ENCODE data around the gene PNPLA7. TPM values are rescaled to one million over a fixed set of nuclear protein-coding genes. Genes with fewer than 3 reads are reported as not detected.

Gene PNPLA7
- total and polyA plus RNA-seq, 2 of the 8 experiments (the other 6 are each of a cell fraction or from before 2014, with no cell fraction given) = 0.35 to 0.47 TPM

GRCh38 chr9:137506274-137506673 lies 43.9 kb downstream of the PNPLA7 start:
- Histone ChIP-seq H3K79me1 (ENCODE audit: low read depth, low read length) (no peaks in the 10 kb centered on the region), H2BK120ac (replicated peaks; ENCODE audit: low read depth, low read length) (no peak overlapping the region)

More at GRCh38 chr9:137506274-137506673, 43.9 kb downstream of the PNPLA7 start:
- 94% methylated on average over 15 of the region's 15 CpGs; no CpG with 5 or more reads in 1 of the 2 experiments for WGBS, 2 experiments (ENCODE audit: extremely low coverage in 1 of 2, insufficient coverage in 1 of 2, insufficient read length in 1 of 2, insufficient replicate concordance in 2 of 2, low coverage in 1 of 2, low lambda C conversion rate in 2 of 2, missing lambda C conversion rate in 1 of 2)
- Histone ChIP-seq H2BK12ac (ENCODE audit: low read depth, low read length) (no peak overlapping the region), H4K5ac (ENCODE audit: insufficient read length, low read depth, low read length) (no peak overlapping the region), H3K23ac (ENCODE audit: insufficient read length) (no peak overlapping the region), H2BK20ac (ENCODE audit: low read length) (no peak overlapping the region), H3K27me3 (replicated peaks in 1 of 4; ENCODE audit: control insufficient read depth in 3 of 4, extremely low read depth in 1 of 4, insufficient read depth in 3 of 4, low read length in 3 of 4) (no peaks in the 10 kb centered on the region), H3K36me3 (ENCODE audit: control insufficient read depth in 2 of 4, insufficient read depth in 4 of 4, low read length in 3 of 4) (no peaks in the 10 kb centered on the region), H3K4me1 (replicated peaks in 1 of 4; ENCODE audit: control insufficient read depth in 3 of 4, insufficient read depth in 4 of 4, low read length in 3 of 4) (no peaks in the 10 kb centered on the region), H3K4ac (replicated peaks; ENCODE audit: insufficient read length, low read depth, low read length) (no peak overlapping the region), H2AK5ac (ENCODE audit: low read depth, low read length) (no peak overlapping the region), H2AFZ (ENCODE audit: low read length) (no peak overlapping the region), H3K79me2 (ENCODE audit: control insufficient read depth in 1 of 2, insufficient read depth in 2 of 2, low read length in 2 of 2) (no peaks in the 10 kb centered on the region), H3K9ac (replicated peaks in 1 of 4; ENCODE audit: extremely low read depth in 1 of 4, low read depth in 3 of 4, low read length in 3 of 4) (no peak overlapping the region), H3K18ac (ENCODE audit: extremely low read depth, low read length) (no peak overlapping the region), H3K27ac (ENCODE audit: low read depth, low read length) (no peak overlapping the region), H4K91ac (replicated peaks; ENCODE audit: insufficient read length, low read length) (no peak overlapping the region), H2BK5ac (ENCODE audit: low read depth, low read length) (no peak overlapping the region), H4K20me1 (replicated peaks in 1 of 2; ENCODE audit: control insufficient read depth in 1 of 2, insufficient read depth in 2 of 2, low read length in 2 of 2) (no peaks in the 10 kb centered on the region), H3K14ac (ENCODE audit: insufficient read length) (no peak overlapping the region), H2BK15ac (ENCODE audit: low read length) (no peak overlapping the region), H3K9me3 (ENCODE audit: insufficient read depth in 2 of 2, low read depth in 1 of 2, low read length in 1 of 2) (peaks cover 0 to 25% of the 10 kb centered on the region in 2 experiments; a peak in 1 of 4 replicates), H3K4me2 (ENCODE audit: insufficient read depth in 1 of 2, low read depth in 2 of 2, low read length in 2 of 2) (no peak overlapping the region), H3K56ac (replicated peaks; ENCODE audit: insufficient read length, low read depth, low read length) (no peak overlapping the region), H3K4me3 (ENCODE audit: extremely low read depth in 1 of 4, insufficient read depth in 2 of 4, low read depth in 3 of 4, low read length in 4 of 4) (no peak overlapping the region), H3K23me2 (ENCODE audit: low read depth, low read length) (0 out of 2 replicates have a peak, but pooled peaks cover 2% of the 10 kb centered on the region), H4K8ac (ENCODE audit: extremely low read depth, insufficient read depth, low read length) (no peak overlapping the region)
- ChIA-PET CTCF (ENCODE audit: partially characterized antibody) (interaction anchor here (1.0 to 1.3 kb wide), 2 partner anchors 9 to 29 kb away, joined by 3 read pairs; no protein-coding TSS in a partner anchor), POLR2A (ENCODE audit: partially characterized antibody) (no interaction called here)
- TF ChIP-seq SUZ12 (IDR thresholded peaks at IDR 0.05; ENCODE audit: low read length) (no peak), EP300 (IDR thresholded peaks at IDR 0.05; ENCODE audit: borderline replicate concordance in 1 of 2, low read depth in 2 of 2, low read length in 2 of 2) (no peak), FOSL1 (IDR thresholded peaks at IDR 0.05; ENCODE audit: insufficient read depth, low read depth, low read length) (no peak), CBX5 (IDR thresholded peaks at IDR 0.05; ENCODE audit: low read depth, low read length) (no peak), RFX5 (IDR thresholded peaks at IDR 0.05; ENCODE audit: borderline replicate concordance, low read depth, low read length) (no peak), TBP (IDR thresholded peaks at IDR 0.05; ENCODE audit: low read depth, low read length) (no peak)
- no peak for FAIRE-seq
- no peak for DNase-seq (ENCODE audit: low read depth in 1 of 2, low spot score in 2 of 2)

Measured in H1 (cell line).